ENCODE results near the gene RELN. TPM values are rescaled to one million over a fixed set of nuclear protein-coding genes. Genes with fewer than 3 reads are reported as not detected.

Gene RELN
- total RNA-seq, 4 donors from 2014 or later = 0.02 to 0.73 (median 0.39) TPM; not detected in 1

- no peak for ATAC-seq
- Histone ChIP-seq H3K27me3 (no peaks in the 10 kb centered on the region), H3K36me3 (no peaks in the 10 kb centered on the region), H3K9me3 (no peaks in the 10 kb centered on the region), H3K4me1 (no peaks in the 10 kb centered on the region), H3K4me3 (no peak overlapping the region), H3K27ac (no peak overlapping the region)
- intact Hi-C loops (cut with DNase I; ENCODE audit: low total_unique reads) = no loop called here
- in situ Hi-C loops (cut with MboI; ENCODE audit: low sequenced_read_pairs in 4 of 4) = no loop called here
- no peak for DNase-seq
- TF ChIP-seq CTCF (IDR thresholded peaks at IDR 0.05 in 4 of 5, conservative IDR thresholded peaks at IDR 0.05 in 1 of 5) (no peak), POLR2A (IDR thresholded peaks at IDR 0.05) (no peak)
Observed at GRCh38 chr7:103762877-103763276, 226.6 kb downstream of the RELN start.

GRCh38 chr7:103762065-103762760 is 227.2 kb downstream of the RELN start:
- Histone ChIP-seq H3K4me1 (no peaks in the 10 kb centered on the region), H3K36me3 (no peaks in the 10 kb centered on the region), H3K27me3 (no peaks in the 10 kb centered on the region), H3K9me3 (no peaks in the 10 kb centered on the region), H3K27ac (no peak overlapping the region), H3K4me3 (no peak overlapping the region)
- no peak for ATAC-seq
- intact Hi-C loops (cut with DNase I; ENCODE audit: low total_unique reads) (no loop called here), in situ Hi-C loops (cut with MboI; ENCODE audit: low sequenced_read_pairs in 4 of 4) (no loop called here)
- TF ChIP-seq CTCF (IDR thresholded peaks at IDR 0.05 in 4 of 5, conservative IDR thresholded peaks at IDR 0.05 in 1 of 5) (no peak), POLR2A (IDR thresholded peaks at IDR 0.05) (no peak)
- no peak for DNase-seq

- Histone ChIP-seq H3K36me3 (no peaks in the 10 kb centered on the region), H3K9me3 (no peaks in the 10 kb centered on the region), H3K4me3 (no peak overlapping the region), H3K27ac (no peak overlapping the region), H3K4me1 (no peaks in the 10 kb centered on the region), H3K27me3 (no peaks in the 10 kb centered on the region)
- no peak for ATAC-seq
- in situ Hi-C loops (cut with MboI; ENCODE audit: low sequenced_read_pairs in 4 of 4) (no loop called here), intact Hi-C loops (cut with DNase I; ENCODE audit: low total_unique reads) (no loop called here)
- no peak for DNase-seq
- TF ChIP-seq POLR2A (IDR thresholded peaks at IDR 0.05) (no peak), CTCF (IDR thresholded peaks at IDR 0.05 in 4 of 5, conservative IDR thresholded peaks at IDR 0.05 in 1 of 5) (no peak)
Observed at GRCh38 chr7:103752995-103753394, 236.5 kb downstream of the RELN start.

- Histone ChIP-seq H3K4me1 (no peaks in the 10 kb centered on the region), H3K27ac (no peak overlapping the region), H3K36me3 (no peaks in the 10 kb centered on the region), H3K4me3 (no peak overlapping the region), H3K27me3 (no peaks in the 10 kb centered on the region), H3K9me3 (no peaks in the 10 kb centered on the region)
- ATAC-seq = no peak
- intact Hi-C loops (cut with DNase I; ENCODE audit: low total_unique reads) = no loop called here
- no peak for TF ChIP-seq POLR2A (IDR thresholded peaks at IDR 0.05)
- TF ChIP-seq CTCF (IDR thresholded peaks at IDR 0.05 in 4 of 5, conservative IDR thresholded peaks at IDR 0.05 in 1 of 5) = no peak
- in situ Hi-C loops (cut with MboI; ENCODE audit: low sequenced_read_pairs in 4 of 4) = no loop called here
- no peak for DNase-seq
Observed at GRCh38 chr7:103751311-103751880, 238.1 kb downstream of the RELN start.

Data from gastrocnemius medialis (tissue), 4 donors.